Vagina (tissue), 2 donors: ENCODE results near the gene ARHGAP11A.

ENCODE experiments used
- POLR2A ChIP-seq, 2 donors: fragments of 450-650 bp; IDR thresholded peaks; one replicate each; pipeline ENCODE4 v1.6.1; 2017; ENCODE audit warnings: antibody characterized with exemption in 2 of 2, mild to moderate bottlenecking in 2 of 2, moderate library complexity in 2 of 2
- POLR2AphosphoS5 ChIP-seq, 2 donors: sonication (generic); formaldehyde crosslinking; IDR thresholded peaks; one replicate each; pipeline ENCODE4 v1.9.0; 2017; ENCODE audit warnings: antibody characterized with exemption in 2 of 2, mild to moderate bottlenecking in 2 of 2, low read depth in 1 of 2; ENCODE audit not compliant: insufficient read depth in 1 of 2
- TF ChIP-seq, protein P1 (sequence below), 3 experiments: fragments of 450-650 bp in 2 of 3; fragments of 200-600 bp in 1 of 3; sonication (generic) in 1 of 3; IDR thresholded peaks; one replicate each; pipeline ENCODE4 v1.5.1; 2017 to 2019; ENCODE audit warnings: antibody characterized with exemption in 3 of 3, mild to moderate bottlenecking in 2 of 3, moderate library complexity in 2 of 3

DNA sequence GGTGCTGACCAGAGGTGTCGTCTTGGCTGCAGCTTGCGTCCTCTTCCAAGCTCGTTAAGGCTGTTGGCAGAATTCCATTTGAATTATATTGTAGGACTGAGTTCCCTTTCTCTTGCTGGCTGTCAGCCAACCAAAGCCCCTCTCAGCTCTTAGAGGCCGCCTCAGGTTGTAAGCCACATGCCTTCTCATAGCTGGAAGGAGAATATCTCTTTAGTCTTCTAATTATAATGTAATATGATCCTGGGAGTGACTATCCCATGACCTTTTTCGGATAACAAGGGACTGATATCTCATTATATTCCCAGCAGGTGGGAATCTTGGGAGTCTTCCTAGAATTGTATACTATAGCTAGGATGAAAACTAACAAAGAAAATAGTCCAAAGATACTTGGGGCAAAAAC, 31.0 kb downstream of the ARHGAP11A start:
- TF ChIP-seq, protein P1, sequence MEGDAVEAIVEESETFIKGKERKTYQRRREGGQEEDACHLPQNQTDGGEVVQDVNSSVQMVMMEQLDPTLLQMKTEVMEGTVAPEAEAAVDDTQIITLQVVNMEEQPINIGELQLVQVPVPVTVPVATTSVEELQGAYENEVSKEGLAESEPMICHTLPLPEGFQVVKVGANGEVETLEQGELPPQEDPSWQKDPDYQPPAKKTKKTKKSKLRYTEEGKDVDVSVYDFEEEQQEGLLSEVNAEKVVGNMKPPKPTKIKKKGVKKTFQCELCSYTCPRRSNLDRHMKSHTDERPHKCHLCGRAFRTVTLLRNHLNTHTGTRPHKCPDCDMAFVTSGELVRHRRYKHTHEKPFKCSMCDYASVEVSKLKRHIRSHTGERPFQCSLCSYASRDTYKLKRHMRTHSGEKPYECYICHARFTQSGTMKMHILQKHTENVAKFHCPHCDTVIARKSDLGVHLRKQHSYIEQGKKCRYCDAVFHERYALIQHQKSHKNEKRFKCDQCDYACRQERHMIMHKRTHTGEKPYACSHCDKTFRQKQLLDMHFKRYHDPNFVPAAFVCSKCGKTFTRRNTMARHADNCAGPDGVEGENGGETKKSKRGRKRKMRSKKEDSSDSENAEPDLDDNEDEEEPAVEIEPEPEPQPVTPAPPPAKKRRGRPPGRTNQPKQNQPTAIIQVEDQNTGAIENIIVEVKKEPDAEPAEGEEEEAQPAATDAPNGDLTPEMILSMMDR (IDR thresholded peaks at IDR 0.05): no peak
- TF ChIP-seq POLR2A (IDR thresholded peaks at IDR 0.05) (no peak), POLR2AphosphoS5 (IDR thresholded peaks at IDR 0.05; ENCODE audit: insufficient read depth in 1 of 2, low read depth in 1 of 2) (no peak)
